Coronary artery (tissue), 2 donors: ENCODE results near the gene PDHX.

Source experiments
- DNase-seq: peaks from one replicate; pipeline ENCODE4 v3.0.0-alpha.2; 2017; ENCODE audit warnings: low spot score
- H3K27ac ChIP-seq, 2 donors: fragments of 200-600 bp; sonication (generic); one replicate each; pipeline ENCODE4 v1.5.1; 2016 to 2019
- H3K4me3 ChIP-seq: fragments of 200-600 bp; sonication (generic); 2 replicates; pipeline ENCODE4 v1.5.1; 2016; ENCODE audit warnings: mild to moderate bottlenecking, moderate library complexity
- CTCF ChIP-seq: fragments of 200-600 bp; sonication (generic); IDR thresholded peaks from one replicate; pipeline ENCODE4 v1.5.1; 2019; ENCODE audit warnings: antibody characterized with exemption

PDHX gene

GRCh38 chr11:34968862-34969261 lies 52.4 kb downstream of the PDHX start:
- no peak for TF ChIP-seq CTCF
- no peak overlapping the region for H3K27ac ChIP-seq
- DNase-seq: no peak
- no peak overlapping the region for H3K4me3 ChIP-seq

GRCh38 chr11:34970033-34970432 lies 53.6 kb downstream of the PDHX start:
- DNase-seq: no peak
- no peak overlapping the region for H3K4me3 ChIP-seq
- TF ChIP-seq CTCF: no peak
- no peak overlapping the region for H3K27ac ChIP-seq

- TF ChIP-seq CTCF: no peak
- H3K27ac ChIP-seq: no peak overlapping the region
- DNase-seq: no peak
- no peak overlapping the region for H3K4me3 ChIP-seq
Observed at GRCh38 chr11:34970480-34970879, 54.1 kb downstream of the PDHX start.

GRCh38 chr11:34971928-34972327 lies 55.5 kb downstream of the PDHX start:
- Histone ChIP-seq H3K4me3 (no peak overlapping the region), H3K27ac (no peak overlapping the region)
- TF ChIP-seq CTCF: no peak
- DNase-seq: no peak

DNA sequence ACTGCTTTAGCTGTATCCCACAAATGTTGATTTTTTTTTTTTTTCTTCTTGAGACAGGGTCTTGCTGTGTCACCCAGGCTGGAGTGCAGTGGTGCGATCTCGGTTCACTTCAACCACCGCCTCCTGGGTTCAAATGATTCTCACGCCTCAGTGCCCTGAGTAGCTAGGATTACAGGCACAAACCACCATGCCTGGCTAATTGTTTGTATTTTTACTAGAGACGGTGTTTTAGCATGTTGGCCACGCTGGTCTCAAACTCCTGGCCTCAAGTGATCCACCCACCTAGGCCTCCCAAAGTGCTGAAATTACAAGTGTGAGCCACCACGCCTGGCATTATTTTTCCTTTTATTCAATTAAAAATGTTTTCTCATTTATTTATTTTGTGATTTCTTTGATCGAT lies 55.9 kb downstream of the PDHX start:
- no peak overlapping the region for H3K27ac ChIP-seq
- TF ChIP-seq CTCF: no peak
- DNase-seq: no peak

GRCh38 chr11:34972892-34973291 lies 56.5 kb downstream of the PDHX start:
- Histone ChIP-seq H3K27ac (no peak overlapping the region), H3K4me3 (no peak overlapping the region)
- no peak for DNase-seq
- no peak for TF ChIP-seq CTCF

More for the DNA sequence above, 55.9 kb downstream of the PDHX start:
- H3K4me3 ChIP-seq: no peak overlapping the region

DNA sequence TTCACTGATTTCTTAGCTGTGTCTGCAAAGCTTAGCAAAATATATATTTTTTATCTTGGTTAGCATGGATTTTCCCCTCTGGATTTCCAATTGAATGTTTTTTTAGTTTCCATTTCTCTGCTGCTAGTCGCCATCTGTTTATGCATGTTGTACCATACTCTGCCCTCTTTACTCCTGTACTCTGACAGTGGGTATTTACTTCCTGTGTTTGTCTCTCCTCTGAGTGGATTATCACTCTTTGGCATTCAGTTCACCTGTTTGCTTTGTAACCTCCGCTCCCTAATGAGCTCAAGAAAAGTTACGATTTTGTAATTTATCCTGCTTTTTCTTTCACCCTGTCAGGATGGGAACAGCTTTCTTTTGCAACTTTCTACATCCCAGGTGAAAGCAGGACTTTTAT lies 59.1 kb downstream of the PDHX start:
- DNase-seq: no peak
- TF ChIP-seq CTCF: no peak
- H3K4me3 ChIP-seq: no peak overlapping the region
- H3K27ac ChIP-seq: no peak overlapping the region
